NCI-H446 (cell line): ENCODE data around the gene TCERG1L.
A peak's percentile ranks its signal among the peaks of the same experiment; 100 is the strongest.
"Not testable (repeated sequence)": the region's sequence is repeated elsewhere in the genome, so short reads cannot be mapped to it uniquely, and the experiment has no call there.

Experiments
- DNase-seq, 2 experiments: peaks; one replicate each; lab custom pipeline; 2025; lab: John Stamatoyannopoulos, UW

The TCERG1L gene

DNA sequence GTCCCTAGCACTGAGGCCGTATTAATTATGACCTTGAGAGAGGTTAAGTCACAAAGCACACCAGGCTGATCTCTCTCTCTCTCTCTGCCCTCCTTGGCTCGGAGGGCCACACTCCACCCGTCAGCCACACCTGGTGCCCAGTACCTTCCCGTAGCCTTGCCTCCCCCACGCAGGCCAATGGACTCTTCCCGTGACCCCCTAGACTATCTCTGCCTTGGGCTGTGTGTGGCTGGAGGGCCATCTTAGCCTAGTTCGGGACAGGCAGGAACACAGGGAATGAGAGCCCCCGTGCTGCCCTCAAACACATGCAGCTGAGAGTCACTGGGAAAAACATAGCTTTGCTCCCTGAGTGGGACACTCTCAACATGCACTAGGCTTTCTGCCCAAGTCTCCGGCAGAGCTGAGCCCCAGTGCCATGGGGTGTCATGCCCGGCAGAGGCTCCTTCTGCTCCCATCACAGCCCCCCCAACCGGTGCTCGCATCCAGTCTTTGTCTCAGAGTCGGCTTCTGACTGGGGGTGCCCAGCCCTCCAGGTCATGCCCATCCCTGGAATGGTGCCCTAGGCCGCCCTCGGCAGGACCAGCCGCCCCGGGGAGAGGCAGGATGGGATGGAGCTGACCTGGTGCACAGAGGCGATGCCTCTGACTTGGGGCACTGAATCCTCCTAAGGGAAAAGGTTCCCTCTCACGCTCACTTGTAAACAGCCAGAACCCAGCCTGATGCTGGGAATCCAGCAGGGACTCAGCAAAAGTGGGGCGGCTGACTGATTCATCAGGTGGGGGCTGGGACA lies 63.0 kb downstream of the TCERG1L start:
- no peak for DNase-seq

DNA sequence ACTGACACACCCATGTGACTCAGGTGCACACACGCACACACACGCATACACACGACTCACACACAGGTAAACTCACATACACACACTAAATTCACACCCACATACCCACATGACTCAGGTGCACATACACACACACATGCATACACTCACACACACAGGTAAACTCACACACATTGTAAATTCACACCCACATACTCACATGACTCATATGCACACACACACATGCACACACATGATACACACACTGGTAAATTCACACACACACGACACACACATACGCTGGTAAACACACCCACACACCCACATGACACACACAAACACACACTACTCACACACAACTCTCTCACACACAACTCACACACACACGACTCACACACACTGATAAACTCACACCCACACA lies 63.6 kb downstream of the TCERG1L start:
- DNase-seq: no peak

DNA sequence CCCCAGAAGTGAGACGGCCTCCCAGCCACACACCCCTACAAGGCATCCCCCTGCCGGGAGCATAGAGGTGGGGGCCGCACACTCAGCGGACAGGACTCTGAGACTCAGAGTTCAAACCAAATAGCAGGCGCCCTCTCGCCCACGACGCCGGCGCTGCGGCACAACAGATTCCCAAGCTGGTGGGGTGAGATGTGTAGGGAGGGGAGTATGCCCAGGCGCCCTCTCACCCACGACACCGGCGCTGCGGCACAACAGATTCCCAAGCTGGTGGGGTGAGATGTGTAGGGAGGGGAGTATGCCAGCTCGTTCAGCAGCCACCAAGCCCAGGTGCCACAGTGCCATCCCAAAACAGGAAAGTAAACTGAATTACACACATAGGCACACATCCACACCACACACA lies 64.7 kb downstream of the TCERG1L start:
- no peak for DNase-seq

DNA sequence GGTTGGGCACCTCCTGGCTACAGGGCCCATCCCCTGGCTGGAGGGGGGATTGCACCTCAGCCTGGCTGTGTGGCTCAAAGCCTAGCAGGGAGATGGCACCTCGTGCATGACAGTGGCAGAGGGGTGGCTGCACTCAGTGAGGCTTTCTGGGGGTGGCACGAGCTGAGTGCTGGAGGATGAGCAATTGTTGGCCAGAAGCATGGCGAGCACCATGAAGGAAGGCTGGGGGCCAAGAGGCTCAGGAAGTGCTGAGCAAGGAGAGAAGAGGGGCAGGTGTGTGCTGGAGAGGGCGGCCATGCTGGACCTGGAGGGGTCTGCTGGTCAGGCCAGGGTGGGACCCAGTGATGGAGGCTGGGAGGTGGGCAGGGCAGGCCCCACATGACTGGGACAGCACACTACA lies 65.4 kb downstream of the TCERG1L start:
- no peak for DNase-seq

DNA sequence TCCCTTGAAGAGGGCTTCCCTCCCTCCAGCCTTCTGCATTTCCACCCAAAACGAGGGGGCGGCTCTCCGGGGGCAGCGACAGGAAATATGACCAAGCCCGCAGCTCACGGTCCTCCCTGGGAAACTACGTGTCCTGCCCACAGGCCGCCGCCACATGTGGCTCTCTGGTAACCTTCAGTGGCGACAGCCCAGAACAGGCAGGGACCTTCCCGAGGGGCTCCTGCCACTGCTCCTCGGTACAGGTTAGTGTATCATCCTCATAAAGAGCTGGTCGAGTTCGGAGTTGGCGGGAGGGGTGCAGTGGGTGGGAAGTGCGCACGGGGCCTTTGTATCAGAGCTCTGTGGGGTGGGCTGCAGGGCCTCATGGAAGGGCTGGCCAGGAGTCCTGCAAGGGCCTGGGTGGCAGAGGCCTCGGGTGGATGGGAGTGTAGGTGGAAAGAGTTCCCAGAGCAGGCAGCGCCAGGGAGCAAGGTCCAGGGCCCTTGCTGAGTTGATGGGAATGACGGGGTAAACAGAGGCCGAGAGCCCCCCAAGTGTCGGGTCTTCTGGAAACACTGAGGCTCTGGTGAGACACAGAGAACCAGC lies 66.0 kb downstream of the TCERG1L start:
- DNase-seq: no peak

DNA sequence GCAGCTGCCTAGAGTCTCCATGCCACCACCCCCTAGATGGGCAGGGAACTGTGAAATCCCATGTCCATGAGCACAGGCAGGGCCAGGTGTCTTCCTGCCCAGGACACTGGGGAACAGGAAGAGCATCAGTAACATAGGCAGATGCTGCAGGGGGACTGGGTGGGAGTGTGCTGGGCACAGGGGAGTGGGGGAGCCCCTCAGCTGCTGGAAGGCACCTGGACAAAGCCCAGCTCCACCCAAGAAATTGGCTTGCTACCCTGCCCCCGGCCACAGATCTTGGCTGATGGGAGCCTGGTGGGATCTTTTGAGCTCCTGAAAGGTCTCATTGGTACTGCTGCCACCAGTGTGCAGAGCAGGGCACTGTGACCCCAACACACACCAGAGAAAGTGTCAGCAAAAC lies 66.7 kb downstream of the TCERG1L start:
- no peak for DNase-seq

DNA sequence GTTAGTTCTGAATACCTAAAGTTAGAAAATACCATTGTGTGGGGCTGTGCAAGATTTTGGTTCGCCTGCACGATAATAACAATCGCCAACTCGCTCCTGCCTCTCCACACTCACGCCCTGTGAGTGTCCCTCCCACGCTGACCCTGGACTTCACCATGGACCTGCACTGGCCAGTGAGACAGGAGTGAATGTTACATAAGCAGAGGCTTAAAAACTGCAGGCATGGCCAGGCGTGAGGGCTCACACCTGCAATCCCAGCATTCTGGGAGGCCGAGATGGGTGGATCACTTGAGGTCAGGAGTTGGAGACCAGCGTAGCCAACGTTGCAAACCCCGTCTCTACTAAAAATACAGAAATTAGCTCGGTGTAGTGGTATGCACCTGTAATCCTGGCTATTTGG lies 68.4 kb downstream of the TCERG1L start:
- no peak for DNase-seq

DNA sequence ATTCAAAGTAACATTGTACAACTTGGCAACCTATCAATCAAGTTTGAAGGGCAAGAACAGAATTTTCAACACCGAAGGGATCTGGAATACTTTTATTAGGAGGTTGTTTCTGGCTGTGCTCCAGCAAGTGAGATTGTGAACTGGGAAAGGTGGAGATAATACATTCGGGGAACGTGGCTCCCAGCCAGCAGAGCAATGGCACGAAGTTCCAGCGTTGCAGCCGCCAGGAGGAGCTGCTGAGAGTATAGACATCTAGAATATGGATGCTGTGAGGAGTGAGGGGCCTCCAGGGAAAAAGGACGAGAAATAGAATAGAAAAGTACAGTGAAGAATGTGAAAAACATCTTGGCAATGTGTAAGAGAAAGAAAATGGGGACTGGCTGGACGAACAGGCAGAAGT lies 69.5 kb downstream of the TCERG1L start:
- DNase-seq: peak in 1 of 2 experiments; percentile 5

DNA sequence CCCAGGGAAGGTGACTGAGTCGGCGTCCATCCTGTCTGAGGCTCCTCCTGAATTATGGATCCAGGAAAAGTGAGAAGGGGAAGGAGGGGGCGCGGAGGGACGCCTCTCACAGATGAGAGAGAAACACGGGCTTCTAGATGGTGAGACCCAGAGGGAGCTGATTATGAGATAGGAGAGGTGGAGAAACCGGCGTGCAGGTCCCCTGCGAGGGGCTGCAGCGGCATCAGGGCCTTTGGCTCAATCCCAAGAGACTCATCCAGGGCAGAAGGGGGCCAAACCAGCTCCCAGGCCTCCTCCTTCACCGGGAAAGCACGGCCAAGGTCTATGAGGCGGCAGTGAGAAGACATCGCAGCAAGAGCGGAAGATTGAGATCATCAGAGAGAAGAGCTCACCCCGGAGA lies 70.8 kb downstream of the TCERG1L start:
- no peak for DNase-seq

DNA sequence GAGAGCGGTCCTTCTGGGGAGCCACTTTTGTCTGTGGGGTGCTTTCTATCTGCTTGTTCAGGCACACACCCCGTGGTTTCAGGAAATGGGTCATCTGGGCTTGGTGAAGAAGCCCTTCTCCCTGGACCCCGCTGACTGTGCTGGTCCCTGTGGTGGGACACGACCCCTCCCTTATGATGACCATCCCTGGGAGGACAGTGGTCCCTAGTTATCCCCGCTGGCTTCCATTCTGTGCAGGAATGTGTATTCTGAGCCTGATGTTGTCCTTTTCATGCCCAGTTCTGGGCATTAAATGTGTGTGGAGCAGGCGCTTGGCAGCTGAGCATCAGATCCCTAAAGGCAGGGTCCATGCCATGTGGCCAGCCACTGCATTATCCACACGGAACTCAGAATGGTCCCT lies 71.6 kb downstream of the TCERG1L start:
- no peak for DNase-seq

DNA sequence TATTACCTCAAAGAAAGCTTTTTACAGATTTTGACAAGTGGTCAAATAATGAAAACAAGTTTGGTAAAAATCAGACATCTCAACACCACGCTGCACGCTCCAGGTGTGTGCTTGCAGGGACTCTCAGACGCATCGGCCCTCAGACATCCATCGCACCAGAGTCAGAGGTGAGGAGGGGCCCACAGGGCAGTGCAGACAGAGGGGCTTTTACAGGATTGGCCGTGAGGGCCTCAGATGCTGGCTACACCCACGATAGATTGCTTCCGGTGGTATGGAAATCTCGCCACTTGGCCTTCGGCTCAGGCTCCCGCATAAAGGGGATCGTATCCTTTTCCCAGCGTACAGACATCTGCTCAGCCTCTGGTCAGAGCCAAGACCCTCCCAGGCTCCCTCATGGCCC lies 72.1 kb downstream of the TCERG1L start:
- no peak for DNase-seq

DNA sequence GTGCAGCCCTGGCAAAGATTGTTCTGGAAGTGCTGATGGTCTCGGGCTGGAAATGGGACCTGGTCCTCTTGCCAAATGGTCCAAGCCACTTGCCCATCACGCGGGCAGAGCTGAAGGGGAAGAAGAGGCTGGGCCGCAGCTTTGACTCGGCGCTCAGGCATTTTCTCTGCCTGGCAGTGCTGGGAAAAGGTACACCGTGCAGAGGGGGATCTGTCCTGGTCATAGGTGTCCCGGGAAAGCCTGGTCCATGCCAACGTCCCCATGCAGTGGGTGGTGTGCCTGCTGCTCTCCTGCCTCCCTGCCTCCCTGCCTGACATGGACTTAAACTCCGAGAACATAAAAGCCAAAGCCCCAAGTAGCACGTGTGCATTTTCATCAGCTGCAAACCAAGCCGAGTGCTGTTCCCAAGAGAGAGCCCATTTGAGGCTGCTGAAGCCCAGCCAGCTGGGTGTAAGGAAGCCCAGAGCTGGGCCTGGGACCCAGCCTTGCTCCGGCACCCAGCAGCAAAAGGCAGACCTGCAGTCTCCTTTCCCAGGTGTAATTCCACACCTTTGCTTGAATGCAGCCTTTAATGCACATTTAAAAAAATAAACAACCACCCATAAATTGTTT lies 72.7 kb downstream of the TCERG1L start:
- no peak for DNase-seq

DNA sequence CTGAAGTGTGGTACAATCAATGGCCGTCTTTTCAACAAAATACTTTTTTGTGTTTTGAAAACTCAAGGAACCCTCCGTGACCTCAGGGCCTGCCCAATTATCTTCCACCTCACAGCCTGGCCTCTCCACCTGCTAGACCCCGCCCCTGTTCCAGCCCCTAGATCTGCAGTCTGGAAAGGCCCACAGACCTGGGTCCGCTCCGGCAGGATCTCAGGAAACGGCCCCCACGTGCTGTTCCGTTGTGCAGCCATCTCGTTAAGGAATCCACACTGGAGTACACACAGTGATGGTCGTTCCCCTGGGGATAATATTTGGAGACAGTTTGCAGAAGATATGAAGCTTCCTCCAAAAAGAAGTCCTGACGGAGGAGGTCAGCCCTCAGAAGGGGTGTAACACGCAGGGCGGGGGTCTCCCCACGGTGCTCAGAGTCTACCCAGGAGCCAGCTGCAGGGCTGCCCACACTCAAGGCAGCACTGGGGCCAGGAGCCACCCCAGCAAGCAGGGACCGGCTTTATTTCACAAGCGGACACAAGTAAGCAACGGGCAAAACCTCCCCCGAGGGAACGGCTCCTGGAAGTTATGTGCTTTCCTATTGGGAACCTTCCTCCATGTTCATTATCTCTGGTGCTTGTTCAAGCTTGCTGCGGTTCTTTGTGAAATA lies 73.4 kb downstream of the TCERG1L start:
- DNase-seq: no peak

DNA sequence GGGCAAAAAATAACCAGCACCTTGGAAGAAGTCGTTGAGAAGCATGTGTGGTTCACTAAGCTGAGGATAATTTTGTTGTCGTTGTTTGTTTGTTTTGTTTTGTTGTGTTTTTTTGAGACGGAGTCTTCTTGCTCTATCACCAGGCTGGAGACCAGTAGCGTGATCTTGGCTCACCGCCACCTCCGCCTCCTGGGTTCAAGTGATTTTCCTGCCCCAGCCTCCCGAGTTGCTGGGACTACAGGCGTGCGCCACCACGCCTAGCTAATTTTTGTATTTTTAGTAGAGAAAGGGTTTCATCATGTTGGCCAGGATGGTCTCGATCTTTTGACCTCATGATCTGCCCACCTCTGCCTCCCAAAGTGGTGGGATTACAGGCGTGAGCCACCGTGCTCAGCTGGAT lies 76.9 kb downstream of the TCERG1L start:
- DNase-seq: not testable (repeated sequence)

DNA sequence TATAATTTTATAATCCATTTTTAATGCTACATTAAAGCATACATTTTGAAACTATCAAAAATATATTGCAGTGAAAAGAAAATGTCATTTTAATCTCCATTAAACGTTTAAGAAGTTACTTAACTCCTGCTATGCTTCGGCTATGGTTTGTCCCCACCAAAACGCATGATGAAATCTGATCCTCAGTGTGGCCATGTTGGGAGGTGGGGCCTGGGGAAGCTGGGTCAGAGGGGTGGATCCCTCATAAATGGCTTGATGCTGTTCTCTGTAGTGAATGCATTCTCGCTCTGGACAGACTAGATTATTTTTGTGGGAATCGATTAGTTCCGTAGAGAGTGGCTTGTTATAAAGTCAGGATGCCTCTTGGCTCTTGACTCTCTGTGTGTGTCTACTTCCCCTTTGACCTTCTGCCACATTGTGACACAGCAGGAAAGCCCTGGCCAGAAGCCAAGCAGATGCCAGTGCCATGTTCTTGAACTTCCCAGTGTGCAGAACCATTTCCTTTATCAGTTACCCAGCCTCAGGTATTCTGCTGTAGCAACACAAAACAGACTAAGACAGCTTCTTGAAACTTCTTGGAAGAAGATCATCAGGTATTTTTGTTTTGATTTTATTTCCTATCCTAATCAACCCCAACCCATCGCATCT lies 77.8 kb downstream of the TCERG1L start:
- DNase-seq: no peak

DNA sequence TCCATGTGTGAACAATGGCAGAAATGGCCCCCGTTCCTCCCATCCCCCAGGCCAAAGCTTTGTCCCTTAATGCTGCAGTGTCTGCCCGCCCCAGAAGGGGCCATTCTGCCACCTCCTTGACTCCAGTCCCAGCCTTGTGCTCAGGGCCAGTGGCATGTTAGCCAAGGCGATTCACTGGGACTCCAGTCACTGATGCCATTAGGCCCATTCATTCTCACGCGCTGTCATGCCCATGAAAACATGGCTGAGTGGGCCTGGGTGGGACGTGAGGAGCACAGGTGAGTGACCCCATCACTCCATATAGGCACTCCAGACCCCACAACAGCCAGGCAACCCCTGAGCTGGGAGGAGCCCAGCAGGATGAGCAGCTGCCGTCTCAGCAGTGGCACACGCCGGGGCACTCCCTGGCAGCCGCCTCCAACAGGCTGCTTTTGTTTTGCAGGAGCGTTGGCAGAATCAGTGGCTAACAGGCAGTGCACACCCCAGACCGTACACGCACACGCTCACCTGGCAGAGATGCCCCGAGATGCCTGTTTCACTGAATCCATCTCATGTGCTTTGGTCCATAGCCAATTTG lies 79.5 kb downstream of the TCERG1L start:
- no peak for DNase-seq

DNA sequence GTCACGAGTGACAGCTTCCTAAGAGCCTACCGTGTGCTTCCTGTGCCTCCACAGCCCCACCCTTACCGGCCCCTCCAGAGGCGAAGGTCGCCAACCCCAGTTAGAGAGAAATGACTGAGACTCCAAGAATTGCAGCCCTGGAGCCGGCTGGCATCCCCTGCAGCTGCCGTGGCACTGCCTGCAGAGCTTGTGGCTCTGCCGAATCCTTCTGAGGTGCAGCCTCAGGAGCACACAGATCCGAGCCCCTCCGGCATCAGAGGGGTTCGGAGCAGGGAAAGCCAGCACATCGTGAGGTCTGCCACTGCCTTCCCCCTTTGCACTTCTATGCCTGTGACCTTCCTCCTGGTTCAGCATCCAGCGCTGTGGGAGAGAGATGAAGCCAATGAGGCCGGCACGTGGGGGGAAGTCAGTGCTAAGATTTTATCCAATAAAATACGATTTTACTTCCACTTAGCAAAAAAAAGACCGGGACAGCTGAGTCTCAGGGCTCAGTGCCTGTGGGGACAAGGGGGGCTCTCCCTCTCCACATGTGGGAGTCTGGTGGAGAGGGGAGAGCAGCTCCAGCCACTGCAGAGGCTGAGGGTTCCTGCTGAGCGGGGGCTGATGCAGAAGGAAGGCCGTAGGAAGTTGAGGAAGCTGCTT lies 80.1 kb downstream of the TCERG1L start:
- no peak for DNase-seq

DNA sequence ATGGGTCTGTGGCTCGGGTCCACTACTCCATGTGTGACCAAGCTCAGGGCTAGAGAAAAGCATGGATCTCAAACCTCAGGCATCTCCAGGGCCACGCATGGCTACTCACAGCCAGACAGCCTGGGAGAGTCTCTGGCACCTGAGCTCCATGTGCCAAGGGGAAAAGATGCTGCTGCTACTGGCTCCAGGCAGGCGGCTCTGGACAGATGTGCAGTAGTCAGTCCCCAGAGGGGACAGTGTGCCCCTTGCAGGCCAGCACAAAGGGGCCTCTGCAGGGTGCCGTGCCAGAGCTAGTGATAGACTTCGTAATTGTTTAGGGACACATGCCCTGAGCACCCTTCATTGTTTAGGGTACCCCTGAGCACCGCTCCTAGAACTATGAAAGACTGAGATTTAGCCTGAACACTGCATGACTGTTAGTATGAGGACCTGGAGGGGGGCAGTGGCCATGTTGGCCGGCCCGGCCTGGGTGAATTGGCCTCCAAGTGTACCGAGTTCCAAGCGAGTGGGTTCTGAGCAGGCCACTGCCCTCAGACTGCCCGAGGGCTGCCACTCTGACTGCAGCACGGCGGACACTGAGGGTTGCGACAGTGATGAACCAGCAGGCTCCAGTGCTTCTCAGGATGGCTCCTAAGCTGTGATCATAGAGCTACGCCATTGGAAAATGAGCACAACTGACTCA lies 80.7 kb downstream of the TCERG1L start:
- no peak for DNase-seq

DNA sequence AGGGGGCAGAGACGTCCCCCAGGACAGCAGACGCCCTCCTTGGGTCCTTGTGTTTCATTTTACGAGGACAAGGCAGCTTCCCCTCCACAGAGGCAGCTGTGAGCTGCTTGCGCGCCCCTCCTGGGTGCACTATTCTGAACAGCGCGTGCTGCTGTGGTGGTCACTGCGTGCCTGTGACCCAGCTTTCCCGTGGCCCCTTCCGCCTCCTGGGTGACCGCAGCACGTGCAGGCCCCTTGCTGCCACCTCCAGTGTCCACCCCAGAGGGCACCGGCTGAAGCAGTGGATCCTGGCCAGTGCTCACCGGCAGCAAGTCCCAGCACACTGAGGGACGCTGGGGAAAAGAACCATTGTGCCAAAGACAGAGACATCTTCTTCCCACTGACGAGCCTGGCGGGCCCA lies 81.4 kb downstream of the TCERG1L start:
- DNase-seq: no peak

DNA sequence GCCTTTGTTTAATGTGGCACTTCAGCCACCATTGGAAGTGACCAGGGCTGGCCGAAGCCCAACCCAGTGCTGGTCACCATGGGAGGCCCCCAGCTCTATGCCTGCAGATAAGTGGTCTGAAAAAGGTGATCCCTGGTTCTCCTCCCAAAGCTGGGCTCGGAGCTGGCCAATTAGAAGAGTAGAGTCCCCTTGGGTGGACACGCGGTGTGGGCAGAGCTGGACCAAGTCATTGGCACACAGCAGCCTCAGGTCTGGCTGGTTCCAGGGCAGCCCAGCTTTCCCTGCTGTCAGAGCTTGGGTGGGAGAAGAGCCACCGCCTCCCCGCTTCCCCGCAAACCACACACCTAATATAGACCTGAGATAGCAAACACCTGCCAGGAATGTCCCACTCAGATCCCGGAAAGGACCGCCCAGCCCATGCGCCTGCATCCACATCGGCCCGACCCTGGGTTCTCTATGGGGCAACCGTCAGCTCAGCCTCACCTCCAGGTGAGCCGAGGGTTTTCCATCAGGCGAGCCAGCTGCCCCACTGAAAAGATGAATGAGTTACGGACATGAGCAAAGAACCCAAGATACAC lies 84.3 kb downstream of the TCERG1L start:
- DNase-seq: no peak
